ENCODE data around the gene KRT5. TPM values are rescaled to one million over a fixed set of nuclear protein-coding genes. Genes with fewer than 3 reads are reported as not detected.

The KRT5 gene
- total and polyA plus RNA-seq, 4 donors = 15.8 to 49.4 (median 33.7) TPM

- Histone ChIP-seq H3K27ac (ENCODE audit: low read depth in 1 of 2, low read length in 1 of 2) (no peak within 1 kb of the TSS), H3K27me3 (ENCODE audit: control insufficient read depth in 3 of 3, insufficient read depth in 3 of 3, low read length in 2 of 3) (peaks cover 0 to 3% (median 0%) of the 10 kb centered on the region in 3 donors), H3K4me1 (ENCODE audit: control insufficient read depth in 5 of 5, insufficient read depth in 5 of 5, low read length in 5 of 5) (peaks cover 0 to 13% (median 7%) of the 10 kb centered on the region in 5 donors), H3K36me3 (ENCODE audit: control insufficient read depth in 4 of 4, insufficient read depth in 4 of 4, low read length in 4 of 4) (no peaks in the 10 kb centered on the region), H3K9ac (ENCODE audit: insufficient read depth in 1 of 2, low read length in 2 of 2) (no peak within 1 kb of the TSS), H3K9me3 (ENCODE audit: control insufficient read depth in 4 of 4, insufficient read depth in 3 of 4, low read length in 3 of 4) (peaks cover 0 to 1% (median 0%) of the 10 kb centered on the region in 4 donors), H3K4me3 (no peak within 1 kb of the TSS)
- WGBS, 2 donors = 89 to 93% methylated on average over 14 of the region's 14 CpGs
- ATAC-seq (ENCODE audit: insufficient read depth, low FRiP score) (no peak), DNase-seq (no peak)
- TF ChIP-seq CTCF (IDR thresholded peaks at IDR 0.05; ENCODE audit: control extremely low read depth, extremely low read depth) = no peak
These were observed 32.5 kb upstream of the KRT5 start, which contains the start of gene KRT71 for GRCh38 chr12:52552681-52553195. KRT71 (minus strand) TSS chr12:52553145; CDS start chr12:52553077, 68 bp downstream.

GRCh38 chr12:52552055-52552454 lies 31.9 kb upstream of the KRT5 start:
- DNase-seq (no peak), ATAC-seq (ENCODE audit: insufficient read depth, low FRiP score) (no peak)
- TF ChIP-seq CTCF (IDR thresholded peaks at IDR 0.05; ENCODE audit: control extremely low read depth, extremely low read depth) = no peak
- Histone ChIP-seq H3K27ac (ENCODE audit: low read depth in 1 of 2, low read length in 1 of 2) (no peak overlapping the region), H3K36me3 (ENCODE audit: control insufficient read depth in 4 of 4, insufficient read depth in 4 of 4, low read length in 4 of 4) (no peaks in the 10 kb centered on the region), H3K4me3 (no peak overlapping the region), H3K27me3 (ENCODE audit: control insufficient read depth in 3 of 3, insufficient read depth in 3 of 3, low read length in 2 of 3) (peaks cover 0 to 3% (median 0%) of the 10 kb centered on the region in 3 donors), H3K9me3 (ENCODE audit: control insufficient read depth in 4 of 4, insufficient read depth in 3 of 4, low read length in 3 of 4) (peaks cover 0 to 4% (median 0%) of the 10 kb centered on the region in 4 donors), H3K4me1 (ENCODE audit: control insufficient read depth in 5 of 5, insufficient read depth in 5 of 5, low read length in 5 of 5) (peaks cover 0 to 13% (median 7%) of the 10 kb centered on the region in 5 donors), H3K9ac (ENCODE audit: insufficient read depth in 1 of 2, low read length in 2 of 2) (no peak overlapping the region)
- WGBS, 2 donors = 55 to 70% methylated on average over 5 of the region's 5 CpGs

- Histone ChIP-seq H3K9ac (ENCODE audit: insufficient read depth in 1 of 2, low read length in 2 of 2) (no peak overlapping the region), H3K27me3 (ENCODE audit: control insufficient read depth in 3 of 3, insufficient read depth in 3 of 3, low read length in 2 of 3) (peaks cover 0 to 3% (median 0%) of the 10 kb centered on the region in 3 donors), H3K9me3 (ENCODE audit: control insufficient read depth in 4 of 4, insufficient read depth in 3 of 4, low read length in 3 of 4) (peaks cover 0 to 4% (median 0%) of the 10 kb centered on the region in 4 donors), H3K36me3 (ENCODE audit: control insufficient read depth in 4 of 4, insufficient read depth in 4 of 4, low read length in 4 of 4) (no peaks in the 10 kb centered on the region), H3K4me3 (no peak overlapping the region), H3K27ac (ENCODE audit: low read depth in 1 of 2, low read length in 1 of 2) (no peak overlapping the region), H3K4me1 (ENCODE audit: control insufficient read depth in 5 of 5, insufficient read depth in 5 of 5, low read length in 5 of 5) (peaks cover 0 to 13% (median 7%) of the 10 kb centered on the region in 5 donors)
- no peak for TF ChIP-seq CTCF (IDR thresholded peaks at IDR 0.05; ENCODE audit: control extremely low read depth, extremely low read depth)
- ATAC-seq (ENCODE audit: insufficient read depth, low FRiP score) (no peak), DNase-seq (peak; percentile 57 to 83 (median 71))
- WGBS, 2 donors = 45 to 68% methylated on average over 6 of the region's 6 CpGs
These were observed 31.1 kb upstream of the KRT5 start for GRCh38 chr12:52551216-52551865.

Data from lung (tissue), 12 donors.